Mesenchymal stem cell (in vitro differentiated cells and primary cell): ENCODE measurements around the gene ZNF853.
"Not testable (repeated sequence)": the region's sequence is repeated elsewhere in the genome, so short reads cannot be mapped to it uniquely, and the experiment has no call there.

ENCODE experiments used
- DNase-seq: peaks from one replicate; pipeline ENCODE4 v3.0.0-alpha.2; 2013
- H2AFZ ChIP-seq: one replicate; pipeline ENCODE4 v1.6.1; 2013; ENCODE audit warnings: low read depth, mild to moderate bottlenecking, control low read depth, inconsistent platforms, low read length, moderate library complexity
- H2AK5ac ChIP-seq: 2 replicates; pipeline ENCODE4 v1.6.1; 2013; ENCODE audit warnings: low read length, moderate library complexity, mild to moderate bottlenecking, inconsistent platforms; ENCODE audit not compliant: severe bottlenecking
- H2BK120ac ChIP-seq: one replicate; pipeline ENCODE4 v1.6.1; 2013; ENCODE audit warnings: low read depth, mild to moderate bottlenecking, inconsistent platforms, low read length, moderate library complexity
- H2BK12ac ChIP-seq, 2 experiments: one replicate each; pipeline ENCODE4 v1.6.1; 2013; ENCODE audit warnings: inconsistent platforms in 2 of 2, low read length in 2 of 2, mild to moderate bottlenecking in 2 of 2, moderate library complexity in 2 of 2, control low read depth in 1 of 2
- H2BK15ac ChIP-seq: one replicate; pipeline ENCODE4 v1.6.1; 2013; ENCODE audit warnings: mild to moderate bottlenecking, low read depth, inconsistent platforms; ENCODE audit not compliant: poor library complexity, severe bottlenecking
- H2BK5ac ChIP-seq: 2 replicates; pipeline ENCODE4 v1.6.1; 2013; ENCODE audit warnings: low read depth, mild to moderate bottlenecking, low read length, control low read depth, inconsistent platforms; ENCODE audit not compliant: poor library complexity, severe bottlenecking
- H3K14ac ChIP-seq, 2 experiments: one replicate each; pipeline ENCODE4 v1.6.1; 2013; ENCODE audit warnings: inconsistent platforms in 2 of 2, low read length in 2 of 2, control low read depth in 1 of 2, mild to moderate bottlenecking in 1 of 2, moderate library complexity in 1 of 2
- H3K18ac ChIP-seq, 2 experiments: one replicate each; pipeline ENCODE4 v1.6.1; 2013; ENCODE audit warnings: inconsistent platforms in 2 of 2, low read length in 2 of 2, control low read depth in 1 of 2, low read depth in 1 of 2, mild to moderate bottlenecking in 1 of 2
- H3K23ac ChIP-seq, 2 experiments: one replicate each; pipeline ENCODE4 v1.6.1; 2013; ENCODE audit warnings: inconsistent platforms in 2 of 2, low read length in 2 of 2, mild to moderate bottlenecking in 2 of 2, moderate library complexity in 2 of 2, control low read depth in 1 of 2
- H3K27ac ChIP-seq: 2 replicates; pipeline ENCODE4 v1.5.1; 2013; ENCODE audit warnings: mild to moderate bottlenecking, moderate library complexity, low read length, control low read depth, inconsistent platforms; ENCODE audit not compliant: poor library complexity, severe bottlenecking
- H3K27me3 ChIP-seq, 2 experiments: 2 replicates each; pipeline versions ENCODE4 v1.6.1 to v1.7.0; 2013; ENCODE audit warnings: low read length in 2 of 2, mild to moderate bottlenecking in 2 of 2, moderate library complexity in 2 of 2, control low read depth in 1 of 2, inconsistent platforms in 1 of 2; ENCODE audit not compliant: control insufficient read depth in 1 of 2, insufficient read depth in 1 of 2
- H3K36me3 ChIP-seq, 2 experiments: 2 replicates each; pipeline versions ENCODE4 v1.6.1 to v1.7.0; 2013; ENCODE audit warnings: low read length in 2 of 2, control low read depth in 1 of 2, inconsistent platforms in 1 of 2, low read depth in 1 of 2, mild to moderate bottlenecking in 1 of 2; ENCODE audit not compliant: insufficient read depth in 2 of 2, control insufficient read depth in 1 of 2
- H3K4ac ChIP-seq, 2 experiments: one replicate each; pipeline ENCODE4 v1.6.1; 2013; ENCODE audit warnings: inconsistent platforms in 2 of 2, low read length in 2 of 2, mild to moderate bottlenecking in 2 of 2, moderate library complexity in 2 of 2, control low read depth in 1 of 2, low read depth in 1 of 2
- H3K4me1 ChIP-seq: 2 replicates; pipeline ENCODE4 v1.6.1; 2013; ENCODE audit warnings: low read depth, low read length, control low read depth; ENCODE audit not compliant: control insufficient read depth, insufficient read depth
- H3K4me2 ChIP-seq: 2 replicates; pipeline ENCODE4 v1.6.1; 2013; ENCODE audit warnings: low read length, mild to moderate bottlenecking, inconsistent platforms; ENCODE audit not compliant: poor library complexity, severe bottlenecking
- H3K4me3 ChIP-seq, 2 experiments: 2 replicates each; pipeline versions ENCODE4 v1.5.1 to v1.7.0; 2013; ENCODE audit warnings: low read length in 2 of 2, mild to moderate bottlenecking in 2 of 2, control low read depth in 1 of 2, low read depth in 1 of 2; ENCODE audit not compliant: insufficient read depth in 1 of 2
- H3K79me1 ChIP-seq: replicated peaks from 2 replicates; pipeline ENCODE4 v1.6.1; 2013; ENCODE audit warnings: mild to moderate bottlenecking, control low read depth, low read length, inconsistent platforms; ENCODE audit not compliant: poor library complexity, severe bottlenecking
- H3K9ac ChIP-seq: 2 replicates; pipeline ENCODE4 v1.7.0; 2013; ENCODE audit warnings: mild to moderate bottlenecking, low read length, moderate library complexity
- H3K9me3 ChIP-seq: 2 replicates; pipeline ENCODE4 v1.7.0; 2013; ENCODE audit warnings: mild to moderate bottlenecking, low read length; ENCODE audit not compliant: control insufficient read depth
- H4K8ac ChIP-seq: one replicate; pipeline ENCODE4 v1.6.1; 2013; ENCODE audit warnings: inconsistent platforms, mild to moderate bottlenecking, low read length, moderate library complexity
- H4K91ac ChIP-seq: one replicate; pipeline ENCODE4 v1.6.1; 2013; ENCODE audit warnings: mild to moderate bottlenecking, low read length, inconsistent platforms
- WGBS: methylation state at CpG from one replicate; pipeline ENCODE4 v1.1.7; 2013; ENCODE audit warnings: mixed read lengths; 5-methylcytosine and 5-hydroxymethylcytosine counted together

The ZNF853 gene

GRCh38 chr7:6585746-6586432 lies 29.5 kb upstream of the ZNF853 start:
- H4K8ac ChIP-seq, H2AK5ac ChIP-seq, H3K27me3 ChIP-seq, H3K27ac ChIP-seq, H3K4me1 ChIP-seq, H2BK15ac ChIP-seq, H3K9ac ChIP-seq, DNase-seq, H3K4ac ChIP-seq, H3K23ac ChIP-seq, H3K79me1 ChIP-seq, H3K4me2 ChIP-seq, H3K18ac ChIP-seq, H2BK12ac ChIP-seq, H2BK120ac ChIP-seq, H3K14ac ChIP-seq, H4K91ac ChIP-seq, H3K9me3 ChIP-seq, H2BK5ac ChIP-seq, H2AFZ ChIP-seq, H3K4me3 ChIP-seq: not testable (repeated sequence)
- peaks cover 44 to 70% of the 10 kb centered on the region in 2 experiments for H3K36me3 ChIP-seq
- WGBS, result 94% methylated on average over 8 of the region's 8 CpGs

- Histone ChIP-seq H2BK15ac (no peak overlapping the region), H3K4me1 (peaks cover 8% of the 10 kb centered on the region), H3K23ac (no peak overlapping the region), H3K9ac (no peak overlapping the region), H3K4me3 (no peak overlapping the region), H2BK120ac (no peak overlapping the region), H2AFZ (no peak overlapping the region), H3K27me3 (no peaks in the 10 kb centered on the region), H3K4me2 (no peak overlapping the region), H3K27ac (no peak overlapping the region), H3K9me3 (no peaks in the 10 kb centered on the region), H4K8ac (no peak overlapping the region), H2BK5ac (no peak overlapping the region), H3K18ac (no peak overlapping the region), H3K36me3 (peaks cover 46 to 52% of the 10 kb centered on the region in 2 experiments), H4K91ac (no peak overlapping the region), H3K4ac (no peak overlapping the region), H3K14ac (no peak overlapping the region), H3K79me1 (peaks cover 16% of the 10 kb centered on the region), H2BK12ac (no peak overlapping the region), H2AK5ac (no peak overlapping the region)
- WGBS, result 89% methylated on average over 8 of the region's 9 CpGs
- no peak for DNase-seq
These were observed 26.8 kb upstream of the ZNF853 start for GRCh38 chr7:6588566-6588965.

- Histone ChIP-seq H3K27ac (no peak overlapping the region), H2BK15ac (no peak overlapping the region)
These were observed 26.1 kb upstream of the ZNF853 start for GRCh38 chr7:6589151-6589828.

GRCh38 chr7:6589829-6590644 lies 25.4 kb upstream of the ZNF853 start, which contains the start of gene INTS15:
Gene INTS15, plus strand, starts transcription at chr7:6590021. Its CDS starts 263 bp downstream, at chr7:6590284.
- H3K27me3 ChIP-seq, result no peaks in the 10 kb centered on the region
- under 1% methylated on average over 96 of the region's 107 CpGs for WGBS

More at GRCh38 chr7:6589151-6589828, 26.1 kb upstream of the ZNF853 start:
- Histone ChIP-seq H3K4me2 (peak overlapping the region; percentile 97), H3K14ac (no peak overlapping the region), H2AK5ac (no peak overlapping the region), H3K79me1 (peaks cover 19% of the 10 kb centered on the region), H3K9ac (peak overlapping the region; percentile 60), H2BK12ac (no peak overlapping the region), H2BK120ac (no peak overlapping the region), H2AFZ (peak overlapping the region; percentile 65), H3K4ac (no peak overlapping the region), H3K36me3 (peaks cover 51 to 52% of the 10 kb centered on the region in 2 experiments), H3K4me3 (peak overlapping the region; percentile 70 to 96), H3K9me3 (no peaks in the 10 kb centered on the region), H3K18ac (no peak overlapping the region), H4K91ac (no peak overlapping the region), H3K23ac (no peak overlapping the region), H2BK5ac (no peak overlapping the region), H3K27me3 (no peaks in the 10 kb centered on the region), H3K4me1 (peaks cover 8% of the 10 kb centered on the region), H4K8ac (peak overlapping the region; percentile 45)
- DNase-seq, result no peak
- WGBS, result 52% methylated on average over 18 of the region's 22 CpGs

More at GRCh38 chr7:6589829-6590644, 25.4 kb upstream of the ZNF853 start, which contains the start of gene INTS15:
- Histone ChIP-seq H2BK12ac (no peak within 1 kb of the TSS), H3K36me3 (peaks cover 52% of the 10 kb centered on the region in 2 experiments), H3K4me2 (peak within 1 kb of the TSS; percentile 98), H3K23ac (peak within 1 kb of the TSS in 1 of 2 experiments; percentile 70), H3K4me3 (peak within 1 kb of the TSS; percentile 94 to 96), H3K18ac (peak within 1 kb of the TSS; percentile 82 to 98), H3K79me1 (peaks cover 19% of the 10 kb centered on the region), H2AFZ (peak within 1 kb of the TSS; percentile 75), H3K4me1 (peaks cover 8% of the 10 kb centered on the region), H3K4ac (peak within 1 kb of the TSS; percentile 87 to 95), H2BK5ac (peak within 1 kb of the TSS; percentile 50), H2BK15ac (peak within 1 kb of the TSS; percentile 23), H3K9me3 (no peaks in the 10 kb centered on the region), H2AK5ac (no peak within 1 kb of the TSS), H3K14ac (peak within 1 kb of the TSS; percentile 68 to 99), H2BK120ac (peak within 1 kb of the TSS; percentile 95), H3K9ac (peak within 1 kb of the TSS; percentile 90), H4K8ac (peak within 1 kb of the TSS; percentile 92), H4K91ac (peak within 1 kb of the TSS; percentile 92), H3K27ac (peak within 1 kb of the TSS; percentile 66)
- peak; percentile 77 for DNase-seq
